ENCODE measurements around the gene CHPT1.

DNA sequence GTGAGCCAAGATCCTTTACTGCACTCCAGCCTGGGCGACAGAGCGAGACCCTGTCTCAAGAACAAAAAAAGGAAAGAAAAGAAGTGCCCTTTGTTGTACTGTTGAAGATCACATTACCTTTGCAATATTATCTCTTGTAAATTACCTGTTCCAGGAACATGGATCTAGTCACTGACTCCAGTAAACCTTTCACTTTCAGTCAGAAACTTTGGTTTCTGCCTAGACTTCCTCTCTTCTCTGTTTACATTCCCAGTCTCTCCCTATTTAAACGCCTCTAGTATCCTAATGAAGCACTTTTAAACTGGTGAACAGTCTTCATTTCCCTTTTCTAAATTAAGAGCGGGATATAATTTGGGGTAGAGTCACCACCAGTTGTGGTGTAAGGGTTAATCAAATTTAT is 12.8 kb downstream of the CHPT1 start:
- TF ChIP-seq POLR2A (IDR thresholded peaks at IDR 0.05), result no peak
- TF ChIP-seq, protein P1, sequence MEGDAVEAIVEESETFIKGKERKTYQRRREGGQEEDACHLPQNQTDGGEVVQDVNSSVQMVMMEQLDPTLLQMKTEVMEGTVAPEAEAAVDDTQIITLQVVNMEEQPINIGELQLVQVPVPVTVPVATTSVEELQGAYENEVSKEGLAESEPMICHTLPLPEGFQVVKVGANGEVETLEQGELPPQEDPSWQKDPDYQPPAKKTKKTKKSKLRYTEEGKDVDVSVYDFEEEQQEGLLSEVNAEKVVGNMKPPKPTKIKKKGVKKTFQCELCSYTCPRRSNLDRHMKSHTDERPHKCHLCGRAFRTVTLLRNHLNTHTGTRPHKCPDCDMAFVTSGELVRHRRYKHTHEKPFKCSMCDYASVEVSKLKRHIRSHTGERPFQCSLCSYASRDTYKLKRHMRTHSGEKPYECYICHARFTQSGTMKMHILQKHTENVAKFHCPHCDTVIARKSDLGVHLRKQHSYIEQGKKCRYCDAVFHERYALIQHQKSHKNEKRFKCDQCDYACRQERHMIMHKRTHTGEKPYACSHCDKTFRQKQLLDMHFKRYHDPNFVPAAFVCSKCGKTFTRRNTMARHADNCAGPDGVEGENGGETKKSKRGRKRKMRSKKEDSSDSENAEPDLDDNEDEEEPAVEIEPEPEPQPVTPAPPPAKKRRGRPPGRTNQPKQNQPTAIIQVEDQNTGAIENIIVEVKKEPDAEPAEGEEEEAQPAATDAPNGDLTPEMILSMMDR (IDR thresholded peaks at IDR 0.05), result no peak
